Epidermal melanocyte (primary cell): ENCODE measurements around the gene NEURL2.
"Not testable (repeated sequence)": the region's sequence is repeated elsewhere in the genome, so short reads cannot be mapped to it uniquely, and the experiment has no call there.

Experiments
- DNase-seq: peaks from one replicate; pipeline ENCODE4 v3.0.0; 2011; ENCODE audit warnings: low spot score; ENCODE audit not compliant: insufficient read length

Gene NEURL2

GRCh38 chr20:45874576-45874975, 16.4 kb downstream of the NEURL2 start:
- DNase-seq = no peak

- DNase-seq = not testable (repeated sequence)
Observed at GRCh38 chr20:45874104-45874481, 16.9 kb downstream of the NEURL2 start.

GRCh38 chr20:45873409-45874103, 17.5 kb downstream of the NEURL2 start:
- no peak for DNase-seq

- DNase-seq = no peak
Observed at GRCh38 chr20:45872626-45873025, 18.4 kb downstream of the NEURL2 start.

- DNase-seq = no peak
Observed at GRCh38 chr20:45867819-45868176, 23.2 kb downstream of the NEURL2 start.

- no peak for DNase-seq
Observed at GRCh38 chr20:45867136-45867818, 23.7 kb downstream of the NEURL2 start.

GRCh38 chr20:45866454-45866853, 24.6 kb downstream of the NEURL2 start:
- DNase-seq = no peak

- no peak for DNase-seq
Observed at GRCh38 chr20:45863543-45864470, 27.2 kb downstream of the NEURL2 start.

- DNase-seq = no peak
Observed at GRCh38 chr20:45861221-45862075, 29.6 kb downstream of the NEURL2 start.

GRCh38 chr20:45860560-45861220, 30.3 kb downstream of the NEURL2 start:
- DNase-seq = no peak

- no peak for DNase-seq
Observed at GRCh38 chr20:45859916-45860315, 31.1 kb downstream of the NEURL2 start.

GRCh38 chr20:45857882-45858216, 33.2 kb downstream of the NEURL2 start:
- no peak for DNase-seq

- peak; percentile 100 for DNase-seq
Observed at GRCh38 chr20:45857114-45857881, 33.7 kb downstream of the NEURL2 start, which contains the start of the genes ACOT8 and ZSWIM3. TSS of gene ACOT8 (minus strand) at chr20:45857392. CDS start at chr20:45857315, 77 bp downstream. TSS of gene ZSWIM3 (plus strand) at chr20:45857614. CDS start at chr20:45857826, 212 bp downstream.

- no peak for DNase-seq
Observed at GRCh38 chr20:45853484-45853883, 37.5 kb downstream of the NEURL2 start.

- DNase-seq = no peak
Observed at GRCh38 chr20:45852326-45852725, 38.7 kb downstream of the NEURL2 start.

GRCh38 chr20:45851501-45851900, 39.5 kb downstream of the NEURL2 start:
- no peak for DNase-seq

- no peak for DNase-seq
Observed at GRCh38 chr20:45850926-45851325, 40.1 kb downstream of the NEURL2 start.

- no peak for DNase-seq
Observed at GRCh38 chr20:45850238-45850637, 40.8 kb downstream of the NEURL2 start.

GRCh38 chr20:45848969-45849582, 41.9 kb downstream of the NEURL2 start:
- no peak for DNase-seq
